Mucosa of rectum (tissue), 2 donors: Measurements from ENCODE around the gene RRN3.
"Not testable (repeated sequence)": the region's sequence is repeated elsewhere in the genome, so short reads cannot be mapped to it uniquely, and the experiment has no call there.

Experiments
- H3K27ac ChIP-seq, 2 donors: one replicate each; pipeline ENCODE4 v1.7.0; 2013; ENCODE audit warnings: inconsistent platforms in 2 of 2, low read depth in 2 of 2, low read length in 2 of 2
- H3K27me3 ChIP-seq, 2 donors: one replicate each; pipeline ENCODE4 v1.7.0; 2013; ENCODE audit warnings: low read length in 2 of 2; ENCODE audit not compliant: control insufficient read depth in 2 of 2, insufficient read depth in 2 of 2
- H3K36me3 ChIP-seq, 2 donors: one replicate each; pipeline ENCODE4 v1.7.0; 2013; ENCODE audit warnings: low read length in 2 of 2; ENCODE audit not compliant: control insufficient read depth in 2 of 2, insufficient read depth in 2 of 2
- H3K4me1 ChIP-seq, 2 donors: one replicate each; pipeline ENCODE4 v1.7.0; 2013; ENCODE audit warnings: low read length in 2 of 2, mild to moderate bottlenecking in 1 of 2; ENCODE audit not compliant: control insufficient read depth in 2 of 2, insufficient read depth in 2 of 2
- H3K4me3 ChIP-seq, 2 donors: one replicate each; pipeline ENCODE4 v1.7.0; 2013; ENCODE audit warnings: low read length in 2 of 2
- H3K9ac ChIP-seq, 2 donors: one replicate each; pipeline ENCODE4 v1.7.0; 2013; ENCODE audit warnings: low read length in 2 of 2, low read depth in 1 of 2, mild to moderate bottlenecking in 1 of 2
- H3K9me3 ChIP-seq, 2 donors: one replicate each; pipeline ENCODE4 v1.7.0; 2013; ENCODE audit warnings: low read length in 2 of 2; ENCODE audit not compliant: control insufficient read depth in 2 of 2
- donor health status: healthy.
- donor health status: Normal muscosa, but diverticular disease.

RRN3 gene

GRCh38 chr16:15062085-15062810 is 31.8 kb downstream of the RRN3 start:
- not testable (repeated sequence) for H3K9me3 ChIP-seq, H3K4me3 ChIP-seq, H3K9ac ChIP-seq, H3K27me3 ChIP-seq, H3K27ac ChIP-seq
- Histone ChIP-seq H3K4me1 (peaks cover 15 to 16% of the 10 kb centered on the region in 2 donors), H3K36me3 (peaks cover 23 to 36% of the 10 kb centered on the region in 2 donors)

GRCh38 chr16:15059324-15059723 is 34.7 kb downstream of the RRN3 start:
- Histone ChIP-seq H3K36me3 (peaks cover 23 to 27% of the 10 kb centered on the region in 2 donors), H3K4me1 (peaks cover 27 to 30% of the 10 kb centered on the region in 2 donors), H3K4me3 (no peak overlapping the region), H3K9ac (no peak overlapping the region), H3K9me3 (no peaks in the 10 kb centered on the region), H3K27me3 (no peaks in the 10 kb centered on the region), H3K27ac (no peak overlapping the region)

GRCh38 chr16:15057681-15058417 is 36.2 kb downstream of the RRN3 start:
- no peak overlapping the region for H3K4me3 ChIP-seq
- H3K4me1 ChIP-seq, result peaks cover 28 to 33% of the 10 kb centered on the region in 2 donors
- H3K36me3 ChIP-seq, result peaks cover 23 to 24% of the 10 kb centered on the region in 2 donors
- peak overlapping the region; percentile 78 to 82 for H3K27ac ChIP-seq
- no peaks in the 10 kb centered on the region for H3K9me3 ChIP-seq
- peak overlapping the region in 1 of 2 donors; percentile 29 for H3K9ac ChIP-seq
- no peaks in the 10 kb centered on the region for H3K27me3 ChIP-seq

- Histone ChIP-seq H3K36me3 (peaks cover 5 to 8% of the 10 kb centered on the region in 2 donors), H3K27ac (peak overlapping the region; percentile 53 to 70), H3K27me3 (no peaks in the 10 kb centered on the region), H3K4me1 (peaks cover 19 to 26% of the 10 kb centered on the region in 2 donors), H3K4me3 (peak overlapping the region; percentile 84), H3K9ac (peak overlapping the region; percentile 77 to 79), H3K9me3 (no peaks in the 10 kb centered on the region)
Observed at GRCh38 chr16:15055141-15056053, 38.7 kb downstream of the RRN3 start.

GRCh38 chr16:15054357-15055140 is 39.5 kb downstream of the RRN3 start:
- no peaks in the 10 kb centered on the region for H3K27me3 ChIP-seq
- H3K4me1 ChIP-seq, result peaks cover 19 to 26% of the 10 kb centered on the region in 2 donors
- H3K9ac ChIP-seq, result peak overlapping the region; percentile 77 to 79
- H3K36me3 ChIP-seq, result peaks cover 2 to 5% of the 10 kb centered on the region in 2 donors
- H3K27ac ChIP-seq, result no peak overlapping the region
- H3K4me3 ChIP-seq, result peak overlapping the region; percentile 84
- H3K9me3 ChIP-seq, result no peaks in the 10 kb centered on the region

GRCh38 chr16:15053904-15054303 is 40.2 kb downstream of the RRN3 start:
- peak overlapping the region in 1 of 2 donors; percentile 84 for H3K4me3 ChIP-seq
- no peak overlapping the region for H3K27ac ChIP-seq
- peaks cover 19 to 26% of the 10 kb centered on the region in 2 donors for H3K4me1 ChIP-seq
- no peak overlapping the region for H3K9ac ChIP-seq
- H3K36me3 ChIP-seq, result peaks cover 0 to 1% of the 10 kb centered on the region in 2 donors
- no peaks in the 10 kb centered on the region for H3K9me3 ChIP-seq
- no peaks in the 10 kb centered on the region for H3K27me3 ChIP-seq

GRCh38 chr16:15052747-15053476 is 41.2 kb downstream of the RRN3 start:
- Histone ChIP-seq H3K9me3 (no peaks in the 10 kb centered on the region), H3K27me3 (no peaks in the 10 kb centered on the region), H3K27ac (no peak overlapping the region), H3K4me3 (no peak overlapping the region), H3K9ac (no peak overlapping the region), H3K4me1 (peaks cover 17 to 22% of the 10 kb centered on the region in 2 donors), H3K36me3 (no peaks in the 10 kb centered on the region)

- Histone ChIP-seq H3K9ac (no peak overlapping the region), H3K27me3 (no peaks in the 10 kb centered on the region), H3K9me3 (no peaks in the 10 kb centered on the region), H3K36me3 (peaks cover 7 to 10% of the 10 kb centered on the region in 2 donors), H3K27ac (no peak overlapping the region), H3K4me3 (no peak overlapping the region), H3K4me1 (peaks cover 10 to 12% of the 10 kb centered on the region in 2 donors)
Observed at GRCh38 chr16:15051387-15051951, 42.6 kb downstream of the RRN3 start.
